Activated CD8-positive, alpha-beta memory T cell treated with anti-CD3 and anti-CD28 coated beads, Interleukin-2, amount 50 U/mL, for 1 hour (primary cell): ENCODE data around the gene KDM2A.

ENCODE experiments used
- DNase-seq: peaks from one replicate; pipeline ENCODE4 v3.0.0-alpha.2; 2020; ENCODE audit errors: extremely low read depth

The KDM2A gene

DNA sequence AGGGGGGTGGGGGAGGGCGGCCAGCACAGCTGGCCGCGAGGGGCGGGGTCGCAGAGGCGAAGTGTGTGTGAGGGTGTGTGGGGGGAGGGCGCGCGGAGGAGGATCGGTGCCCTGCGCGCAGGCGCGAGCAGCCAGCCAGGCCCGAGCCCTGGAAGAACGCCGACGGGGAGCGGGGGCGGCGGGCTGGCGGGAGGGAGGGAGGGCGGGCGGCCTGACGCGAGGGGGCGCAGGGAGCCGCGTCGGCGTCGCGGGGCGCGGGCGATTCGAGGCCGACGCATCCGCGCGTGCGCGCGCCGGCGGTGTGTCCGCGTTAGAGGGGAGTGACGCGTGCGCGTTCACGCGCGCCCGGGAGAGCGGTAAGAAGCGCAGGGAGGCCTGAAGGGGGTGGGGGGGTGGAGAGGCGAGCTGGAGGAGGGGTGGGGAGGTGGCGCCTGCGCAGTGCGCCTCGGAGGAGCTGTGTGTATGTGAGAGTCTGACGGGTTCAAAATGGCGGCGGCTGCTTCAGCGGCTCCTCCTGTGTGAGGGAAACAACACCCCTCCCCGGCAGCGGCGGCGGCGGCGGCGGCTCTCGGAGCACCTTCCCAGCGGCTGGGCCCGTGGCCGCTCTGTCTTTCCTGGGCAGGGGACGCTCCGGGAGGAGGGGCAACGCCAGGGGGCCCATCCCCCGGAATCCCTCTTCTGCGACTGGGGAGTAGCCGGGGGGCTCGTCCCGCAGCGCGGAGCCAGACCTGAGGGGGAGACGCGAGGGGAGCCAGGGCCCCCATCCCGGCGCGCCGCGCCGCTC lies at the start of gene KDM2A:
Gene KDM2A (plus strand): TSS at position 463 of the 784 bp plus-strand sequence. CDS start 2,054 bp downstream, outside the sequence.
- DNase-seq: peak; percentile 99

DNA sequence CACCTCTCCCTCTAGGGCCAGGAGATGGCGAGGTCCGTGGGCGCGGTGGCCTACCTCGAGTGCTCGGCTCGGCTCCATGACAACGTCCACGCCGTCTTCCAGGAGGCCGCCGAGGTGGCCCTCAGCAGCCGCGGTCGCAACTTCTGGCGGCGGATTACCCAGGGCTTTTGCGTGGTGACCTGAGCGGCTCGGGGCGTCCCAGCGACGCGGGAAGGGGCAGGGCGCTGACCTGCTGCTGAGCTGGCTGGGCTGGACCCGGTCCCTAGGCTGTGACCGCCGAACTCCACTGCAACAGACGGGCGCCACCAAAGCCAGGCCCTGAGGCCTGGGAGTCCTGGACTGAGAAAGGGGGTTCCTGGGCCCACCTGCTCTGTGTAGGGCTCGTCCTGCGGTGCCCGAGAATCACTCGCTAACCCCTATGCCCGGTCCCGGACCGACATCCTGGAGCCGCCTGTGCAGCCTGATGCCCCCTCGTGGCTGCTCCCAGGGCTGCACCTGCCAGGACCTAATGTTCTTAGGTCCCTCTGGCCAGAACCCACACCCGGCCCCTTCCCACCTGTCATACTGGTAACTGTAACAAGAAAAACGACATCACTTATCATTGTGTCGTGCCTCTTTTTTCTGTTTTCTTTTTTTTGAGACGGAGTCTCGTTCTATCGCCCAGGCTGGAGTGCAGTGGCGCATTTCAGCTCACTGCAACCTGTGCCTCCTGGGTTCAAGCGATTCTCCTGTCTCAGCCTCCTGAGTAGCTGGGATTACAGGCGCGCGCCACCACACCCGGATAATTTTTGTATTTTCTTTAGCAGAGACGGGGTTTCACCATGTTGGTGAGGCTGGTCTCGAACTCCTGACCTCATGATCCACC lies 47.4 kb upstream of the KDM2A start:
- DNase-seq: peak; percentile 18

DNA sequence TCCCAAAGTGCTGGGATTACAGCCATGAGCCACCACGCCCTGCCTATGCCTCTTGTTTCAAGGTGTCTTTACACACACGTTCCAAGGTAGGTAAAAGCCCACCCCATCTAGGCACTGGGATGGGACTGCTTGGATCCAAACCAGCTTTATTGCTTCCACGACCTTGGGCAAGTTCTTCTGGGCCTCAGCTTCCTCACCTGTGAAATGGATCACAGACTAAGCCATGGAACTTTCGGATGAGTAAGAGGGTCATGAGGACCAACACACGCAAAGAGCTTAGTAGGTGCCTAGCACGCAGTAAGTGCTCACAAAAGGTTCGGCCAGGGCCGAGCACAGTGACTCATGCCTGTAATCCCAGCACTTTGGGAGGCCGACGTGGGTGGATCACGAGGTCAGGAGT lies 46.8 kb upstream of the KDM2A start:
- no peak for DNase-seq

DNA sequence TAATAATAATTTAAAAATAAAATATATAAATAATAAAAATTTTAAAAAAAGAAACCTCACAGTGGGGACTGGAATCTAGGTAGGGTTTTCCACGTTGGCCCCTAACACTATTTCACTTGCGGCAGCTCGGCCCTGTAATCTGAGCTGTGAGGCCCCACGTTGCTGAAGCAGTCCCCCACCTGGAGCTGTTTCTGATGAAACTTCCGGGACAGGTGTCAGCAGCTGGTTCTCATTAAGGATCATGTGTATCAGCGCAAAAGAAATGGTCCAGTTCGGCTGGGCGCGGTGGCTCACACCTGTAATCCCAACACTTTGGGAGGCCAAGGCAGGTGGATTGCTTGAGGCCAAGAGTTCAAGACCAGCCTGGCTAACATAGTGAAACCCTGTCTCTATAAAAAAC lies 45.2 kb upstream of the KDM2A start:
- no peak for DNase-seq

DNA sequence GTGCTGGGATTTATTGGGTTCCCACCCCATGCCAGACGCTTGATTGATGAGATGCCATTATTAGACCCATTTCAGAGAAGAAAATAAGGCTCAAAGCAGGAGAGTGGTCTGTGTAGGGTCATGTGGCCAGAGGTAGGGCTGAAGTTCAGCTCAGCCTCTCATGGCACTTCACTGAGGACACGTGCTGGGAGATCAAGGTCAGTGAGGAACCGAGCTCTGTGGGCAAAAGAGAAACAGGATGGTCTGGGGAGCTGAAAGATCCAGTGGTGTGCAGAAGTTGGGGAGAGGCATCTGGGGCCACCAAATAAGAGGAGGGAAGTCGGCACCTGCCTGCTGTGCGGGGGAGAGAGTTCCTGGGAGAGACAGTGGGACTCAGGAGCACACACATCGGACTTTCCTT lies 42.9 kb upstream of the KDM2A start:
- DNase-seq: no peak

DNA sequence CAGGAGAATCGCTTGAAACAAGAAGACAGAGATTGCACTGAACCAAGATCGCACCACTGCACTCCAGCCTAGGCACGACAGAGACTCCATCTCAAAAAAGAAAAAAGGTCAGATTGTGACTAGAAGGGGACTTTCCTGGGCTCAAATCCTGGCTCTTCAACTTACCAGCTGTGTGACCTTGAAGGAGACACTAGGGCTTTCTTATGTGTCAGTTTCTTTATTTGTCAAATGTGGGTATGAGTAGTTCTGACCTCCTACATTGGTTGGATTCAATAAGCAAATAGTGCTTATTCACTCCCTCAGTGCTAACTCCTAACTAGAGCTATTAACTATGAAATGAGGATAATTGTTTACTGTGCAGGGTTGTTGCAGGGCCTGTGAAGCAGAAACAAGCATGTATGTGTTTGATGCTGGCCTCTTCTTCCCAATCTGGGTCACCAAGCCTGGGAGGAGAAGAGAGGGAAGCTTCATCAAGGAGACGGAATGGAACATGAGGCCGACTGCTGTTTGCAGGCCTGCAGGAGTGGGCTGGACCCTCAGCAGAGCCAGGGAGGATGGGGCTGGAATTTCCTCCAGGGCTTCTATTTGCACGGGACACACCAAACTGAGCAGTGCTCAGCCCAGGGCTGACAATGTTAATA lies 39.9 kb upstream of the KDM2A start:
- no peak for DNase-seq

DNA sequence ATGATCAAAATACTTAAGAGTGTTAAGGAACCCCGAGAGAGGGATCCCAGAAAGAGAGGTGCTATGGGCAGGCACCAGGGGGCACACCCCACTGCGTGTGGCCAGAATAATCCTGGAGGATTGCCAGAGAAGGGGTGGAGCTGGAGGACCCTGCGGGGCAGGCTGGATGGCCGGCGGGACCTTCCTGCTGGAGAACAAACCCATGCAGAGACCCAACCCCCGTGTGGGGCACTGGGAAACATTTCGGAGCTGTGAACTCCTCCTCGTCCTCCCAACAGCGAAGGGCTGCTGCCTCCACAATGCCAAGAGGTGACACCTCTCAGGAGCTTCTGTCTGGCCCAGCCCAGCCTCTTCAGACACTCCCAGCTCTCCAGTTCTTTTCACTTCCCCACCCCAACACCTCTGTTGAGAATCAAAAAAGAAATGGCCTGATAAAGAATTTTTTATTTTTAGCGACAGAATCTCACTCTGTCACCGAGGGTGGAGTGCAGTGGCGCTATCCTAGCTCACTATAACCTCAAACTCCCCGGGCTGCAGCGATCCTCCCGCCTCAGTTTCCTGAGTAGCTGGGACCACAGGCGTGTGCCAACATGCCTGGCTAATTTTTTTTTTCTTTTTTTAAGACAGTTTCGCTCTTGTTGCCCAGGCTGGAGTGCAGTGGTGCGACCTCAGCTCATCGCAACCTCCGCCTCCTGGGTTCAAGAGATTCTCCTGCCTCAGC lies 36.8 kb upstream of the KDM2A start:
- no peak for DNase-seq

DNA sequence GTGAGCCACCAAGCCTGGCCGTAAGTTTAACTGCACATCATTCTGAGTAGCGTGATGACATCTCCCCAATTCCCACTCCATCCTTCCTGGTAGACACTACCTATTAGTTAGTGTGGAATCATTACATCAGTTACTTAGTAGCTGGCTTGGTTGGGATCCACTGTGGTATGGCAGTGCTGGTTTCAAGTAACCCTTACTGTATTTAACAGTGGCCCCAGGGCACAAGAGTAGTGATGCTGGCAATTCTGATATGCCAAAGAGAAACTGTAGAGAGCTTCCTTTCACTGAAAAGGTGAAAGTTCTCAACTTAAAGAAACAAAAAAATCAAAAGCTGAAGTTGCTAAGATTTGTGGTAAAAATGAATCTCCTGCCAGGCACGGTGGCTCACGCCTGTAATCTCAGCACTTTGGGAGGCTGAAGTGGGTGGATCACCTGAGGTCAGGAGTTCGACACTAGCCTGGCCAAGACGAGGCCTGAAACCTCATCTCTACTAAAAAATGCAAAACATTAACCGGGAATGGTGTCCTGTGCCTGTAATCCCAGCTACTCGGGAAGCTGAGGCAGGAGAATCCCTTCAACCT lies 35.2 kb upstream of the KDM2A start:
- no peak for DNase-seq

DNA sequence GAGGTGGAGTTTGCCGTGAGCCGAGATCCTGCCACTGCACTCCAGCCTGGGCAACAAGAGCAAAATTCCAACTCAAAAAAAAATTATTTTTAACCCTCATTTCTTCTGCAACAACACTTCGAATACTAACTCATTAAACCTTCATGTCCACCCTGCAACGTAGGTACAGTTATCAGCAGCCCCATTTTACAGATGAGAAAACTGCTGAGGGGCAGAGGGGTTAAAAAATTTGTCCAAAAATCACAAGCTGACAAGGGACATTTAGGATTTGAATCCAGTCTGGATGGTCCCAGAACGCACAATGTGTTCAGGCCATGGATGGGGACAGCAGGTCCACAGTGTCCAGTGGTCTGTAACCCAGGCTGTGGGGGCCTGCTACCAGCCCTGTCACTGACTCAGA lies 33.4 kb upstream of the KDM2A start:
- DNase-seq: no peak

DNA sequence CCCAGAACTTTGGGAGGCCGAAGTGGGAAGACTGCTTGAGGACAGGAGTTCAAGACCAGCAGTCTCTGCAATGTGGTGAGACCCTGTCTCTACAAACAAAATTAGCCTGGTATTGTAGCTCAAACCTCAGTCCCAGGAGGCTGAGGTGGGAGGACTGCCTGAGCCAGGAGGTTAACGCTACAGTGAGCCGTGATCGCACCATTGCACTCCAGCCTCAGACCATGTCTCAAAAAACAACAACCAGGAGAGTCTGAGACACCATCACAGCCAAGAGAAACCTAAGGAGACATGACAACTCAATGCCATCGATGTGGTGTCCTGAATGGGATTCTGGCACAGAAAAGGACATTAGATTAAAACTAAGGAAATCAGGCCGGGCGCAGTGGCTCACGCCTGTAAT lies 28.3 kb upstream of the KDM2A start:
- no peak for DNase-seq

DNA sequence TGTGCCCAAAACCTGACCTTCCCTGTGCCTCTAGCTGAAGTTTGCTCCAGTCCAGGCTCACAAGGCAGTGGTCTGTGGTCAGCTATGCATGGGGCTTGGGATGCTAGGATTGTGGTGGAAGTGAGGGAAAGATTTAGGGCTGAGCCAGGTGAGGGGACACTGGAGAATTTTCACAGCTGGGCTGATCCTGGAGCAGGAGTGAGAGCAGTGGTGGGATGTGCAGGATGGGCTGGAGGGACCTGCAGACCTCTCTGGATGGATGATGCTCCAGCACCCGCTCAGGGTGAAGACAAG lies 23.9 kb upstream of the KDM2A start:
- no peak for DNase-seq

DNA sequence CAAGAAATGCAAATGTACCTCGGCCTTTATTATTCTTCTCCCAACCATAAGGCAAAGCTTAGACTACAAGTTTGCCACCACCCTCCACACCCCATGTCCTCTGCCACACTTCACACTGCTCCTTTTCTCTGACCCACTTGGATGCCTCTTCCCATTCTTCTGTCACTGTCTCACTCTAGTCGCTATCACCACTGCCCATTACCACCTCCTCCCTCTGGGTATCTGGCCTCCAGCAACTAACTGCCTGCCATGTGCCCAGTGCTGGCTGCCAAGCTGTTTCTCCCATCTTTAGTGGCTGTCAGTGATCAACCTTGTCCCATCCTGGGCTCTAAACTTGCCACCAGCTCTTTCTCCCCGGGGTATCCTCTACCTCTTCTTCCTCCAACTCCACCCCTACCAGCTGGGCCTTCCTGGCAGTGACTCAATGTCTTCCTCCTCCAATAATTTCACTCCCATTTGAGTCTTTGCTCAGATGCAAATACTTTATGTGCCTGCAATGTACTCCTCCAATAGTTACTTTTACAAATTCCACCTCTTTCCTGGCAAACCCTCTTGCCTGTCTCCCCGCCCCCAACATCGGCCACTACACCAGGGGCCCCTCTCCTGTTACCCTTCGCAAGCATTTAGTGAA lies 20.1 kb upstream of the KDM2A start:
- no peak for DNase-seq

DNA sequence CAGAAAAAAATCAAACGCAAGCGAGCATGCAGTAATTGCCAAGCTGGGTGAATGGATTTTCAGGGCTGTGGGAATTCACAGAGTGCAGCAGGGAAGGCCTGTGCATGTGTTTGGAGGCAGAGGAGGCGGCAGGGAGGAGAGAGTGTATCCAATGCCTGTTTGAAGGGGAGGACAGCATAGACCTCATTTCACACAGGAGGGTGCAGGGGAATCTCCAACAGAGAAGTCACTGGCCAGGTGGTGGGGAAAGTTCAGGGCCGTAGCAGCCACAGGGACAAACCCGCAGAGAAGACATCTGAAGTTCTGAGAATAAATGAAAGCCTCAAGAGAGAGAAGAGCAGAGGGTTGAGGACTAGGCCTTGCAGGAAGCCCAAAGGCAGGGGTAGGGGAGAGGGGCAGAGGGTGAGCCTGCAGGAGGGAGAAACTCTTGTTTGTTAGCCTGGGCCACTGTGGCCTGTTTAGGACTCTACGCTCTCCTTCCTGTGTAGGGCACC lies 19.2 kb upstream of the KDM2A start:
- DNase-seq: no peak

DNA sequence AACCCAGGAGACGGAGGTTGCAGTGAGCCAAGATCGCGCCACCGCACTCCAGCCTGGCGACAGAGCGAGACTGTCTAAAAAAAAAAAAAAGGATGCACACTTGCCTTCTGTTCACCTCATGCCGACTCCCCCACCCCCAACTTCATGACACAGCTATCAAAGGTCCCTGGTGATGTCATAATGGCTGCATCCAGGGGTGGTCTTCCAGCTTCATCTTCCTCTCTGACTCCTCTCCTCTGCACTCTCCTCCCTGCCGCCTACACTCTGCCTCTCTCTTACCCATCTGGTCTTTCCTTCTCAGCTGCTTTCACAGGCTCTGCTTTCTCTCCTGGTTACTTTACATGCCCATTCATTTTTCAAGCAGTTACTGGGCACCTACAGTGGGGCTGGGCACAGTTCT lies 16.4 kb upstream of the KDM2A start:
- no peak for DNase-seq

DNA sequence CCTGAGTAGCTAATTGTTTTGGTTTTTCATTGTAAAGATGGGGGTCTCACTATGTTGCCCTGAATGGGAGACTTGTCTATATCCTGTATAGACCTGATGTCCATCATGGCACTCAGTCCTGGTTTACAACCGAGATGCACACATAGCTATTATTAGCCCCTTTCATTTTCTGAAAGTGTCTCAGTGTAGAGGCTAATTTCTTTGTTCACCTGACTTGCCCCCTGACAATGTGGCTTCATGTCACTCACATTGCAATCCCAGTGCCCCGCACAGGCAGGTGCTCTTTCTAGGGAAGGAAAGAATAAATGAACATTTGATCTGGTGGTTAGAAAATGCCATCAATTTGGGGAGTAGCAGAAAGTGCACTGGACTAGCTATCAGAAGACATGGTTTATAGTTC lies 13.1 kb upstream of the KDM2A start:
- DNase-seq: no peak

DNA sequence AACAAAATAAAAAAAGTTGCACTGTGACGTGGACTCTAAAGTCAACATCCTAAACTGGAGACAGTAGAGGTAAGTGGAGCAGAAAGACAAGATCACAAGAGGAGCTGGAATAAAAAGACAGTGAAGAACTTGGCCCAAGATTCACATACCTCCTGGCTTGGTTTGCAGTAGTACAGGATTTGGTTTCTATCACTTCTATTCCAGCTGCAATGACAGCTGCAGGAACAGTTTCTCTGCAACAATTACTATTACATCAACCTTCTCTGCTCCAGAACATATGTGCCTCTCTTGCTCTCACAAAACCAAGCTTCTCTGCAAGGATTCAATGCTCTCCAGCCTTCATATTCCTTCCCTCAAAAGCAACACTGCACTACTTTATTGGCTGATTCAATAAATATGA lies 7.8 kb upstream of the KDM2A start:
- DNase-seq: no peak

DNA sequence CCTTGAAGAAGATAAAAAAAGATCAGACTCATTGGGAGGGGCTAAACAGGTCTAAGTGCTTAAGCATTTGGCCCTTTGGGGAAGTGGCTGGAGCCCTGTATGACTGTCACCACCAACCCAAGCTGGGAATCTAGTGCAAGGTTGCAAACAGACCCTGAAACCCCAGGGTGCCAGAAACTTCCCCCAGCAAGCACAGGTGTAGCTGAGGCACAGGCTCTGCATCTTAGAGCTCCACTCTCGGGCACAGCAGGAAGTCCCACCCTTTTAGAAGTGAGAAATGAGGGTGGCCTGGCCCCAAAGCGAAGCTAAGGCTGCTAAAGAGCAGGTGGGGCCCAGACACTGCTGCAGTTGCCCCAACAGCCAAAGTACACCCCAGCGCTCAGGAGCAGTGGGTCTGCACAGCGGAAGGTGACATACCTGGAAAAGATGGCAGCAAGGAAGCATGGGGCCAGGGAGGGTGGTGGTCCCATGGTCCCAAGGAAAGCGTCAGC lies 5.8 kb upstream of the KDM2A start:
- no peak for DNase-seq

DNA sequence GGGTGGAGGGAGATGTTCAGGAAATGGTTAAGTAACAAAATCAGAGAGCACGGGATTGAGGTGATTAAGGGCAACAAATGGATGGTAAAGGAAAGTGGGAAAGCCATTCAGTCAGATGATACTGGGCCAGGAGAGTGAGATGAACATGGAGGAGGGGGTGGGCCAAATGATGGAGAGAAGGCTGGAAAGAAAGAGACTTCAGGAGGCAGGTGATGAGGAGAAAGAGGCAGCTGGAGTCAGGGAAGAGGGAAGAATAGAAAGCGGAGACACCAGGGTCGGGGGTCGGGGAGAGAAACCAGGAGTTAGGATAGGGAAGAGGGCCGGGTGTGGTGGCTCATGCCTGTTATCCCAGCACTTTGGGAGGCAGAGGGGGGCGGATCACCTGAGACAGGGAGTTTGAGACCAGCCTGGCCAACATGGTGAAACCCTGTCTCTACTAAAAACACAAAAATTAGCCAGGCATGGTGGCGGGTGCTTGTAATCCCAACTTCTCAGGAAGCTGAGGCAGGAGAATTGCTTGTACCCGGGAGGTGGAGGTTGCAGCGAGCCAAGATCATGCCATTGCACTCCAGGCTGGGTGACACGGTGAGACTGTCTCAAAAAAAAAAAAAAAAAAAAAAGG lies 4.7 kb upstream of the KDM2A start:
- no peak for DNase-seq

DNA sequence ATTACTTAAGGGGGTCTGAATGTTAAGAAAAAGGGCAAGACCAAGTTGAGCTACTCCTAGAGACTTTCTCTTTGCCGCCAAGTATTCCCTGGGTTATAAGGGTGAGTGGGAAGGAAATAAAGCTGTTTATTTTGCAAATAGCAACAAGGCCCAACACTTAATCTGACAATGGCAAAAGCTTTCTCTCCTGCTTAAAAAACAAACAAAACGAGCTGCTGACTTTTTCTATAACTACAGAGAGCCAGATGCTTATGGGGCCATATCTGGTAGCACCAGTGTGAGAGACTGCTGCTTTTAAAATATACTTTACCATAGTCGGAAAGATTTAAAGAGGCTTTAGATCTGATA lies 2.3 kb upstream of the KDM2A start:
- DNase-seq: no peak

DNA sequence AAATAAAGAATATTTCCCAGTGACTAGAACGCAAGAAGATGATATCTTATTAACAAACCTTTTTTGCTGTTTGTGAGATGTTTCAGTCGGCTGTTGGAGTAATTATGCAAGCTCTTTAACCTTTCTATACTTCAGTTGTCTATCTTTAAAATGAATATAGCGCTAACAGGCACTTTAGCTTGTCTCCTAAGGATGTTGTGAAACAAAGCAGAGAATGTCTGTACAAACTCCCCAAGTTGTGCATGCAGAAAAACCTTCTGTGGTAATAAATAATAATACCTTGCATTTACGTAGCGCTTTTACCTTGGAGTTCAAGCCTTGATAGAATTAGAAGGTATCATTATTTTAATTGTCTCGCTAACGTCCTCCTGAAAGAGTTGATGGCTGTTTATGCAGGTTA lies 1.9 kb upstream of the KDM2A start:
- no peak for DNase-seq
